Endodermal cell (in vitro differentiated cells): Measurements from ENCODE around the gene TSPAN9. TPM values are rescaled to one million over a fixed set of nuclear protein-coding genes. Genes with fewer than 3 reads are reported as not detected.
A peak's percentile ranks its signal among the peaks of the same experiment; 100 is the strongest.

Experiments used
- DNase-seq: peaks from one replicate; pipeline ENCODE4 v3.0.0-alpha.2; 2017
- H3K27ac ChIP-seq: 2 replicates; pipeline ENCODE4 v1.5.1; 2013; ENCODE audit warnings: mild to moderate bottlenecking, low read depth, low read length, moderate library complexity
- H3K27me3 ChIP-seq: 2 replicates; pipeline ENCODE4 v1.6.1; 2013; ENCODE audit warnings: mild to moderate bottlenecking, low read length, moderate library complexity; ENCODE audit not compliant: insufficient read depth, control insufficient read depth, poor library complexity, severe bottlenecking
- H3K36me3 ChIP-seq: 2 replicates; pipeline ENCODE4 v1.7.0; 2013; ENCODE audit warnings: mild to moderate bottlenecking, low read length, moderate library complexity; ENCODE audit not compliant: control insufficient read depth, insufficient read depth
- H3K4me1 ChIP-seq: one replicate; pipeline ENCODE4 v1.7.0; 2013; ENCODE audit warnings: low read length; ENCODE audit not compliant: control insufficient read depth, insufficient read depth
- H3K4me3 ChIP-seq: 2 replicates; pipeline ENCODE4 v1.5.1; 2013; ENCODE audit warnings: mild to moderate bottlenecking, low read length, moderate library complexity
- H3K9ac ChIP-seq: 2 replicates; pipeline ENCODE4 v1.6.1; 2013; ENCODE audit warnings: mild to moderate bottlenecking, low read length, moderate library complexity; ENCODE audit not compliant: poor library complexity, severe bottlenecking; ENCODE audit errors: extremely low read depth
- H3K9me3 ChIP-seq: 2 replicates; pipeline ENCODE4 v1.6.1; 2013; ENCODE audit warnings: mild to moderate bottlenecking, low read length, moderate library complexity; ENCODE audit not compliant: control insufficient read depth
- H3K27ac Mint-ChIP-seq: 2 replicates; pipeline ENCODE4 v1.8.0; 2020; ENCODE audit warnings: mixed read lengths
- H3K27me3 Mint-ChIP-seq: 2 replicates; pipeline ENCODE4 v1.8.0; 2021; ENCODE audit warnings: mild to moderate bottlenecking, mixed read lengths; ENCODE audit not compliant: insufficient read depth
- H3K36me3 Mint-ChIP-seq: 2 replicates; pipeline ENCODE4 v1.8.0; 2020; ENCODE audit warnings: low read depth, mixed read lengths
- H3K4me1 Mint-ChIP-seq: 2 replicates; pipeline ENCODE4 v1.8.0; 2020; ENCODE audit warnings: mixed read lengths
- H3K4me3 Mint-ChIP-seq: 2 replicates; pipeline ENCODE4 v1.8.0; 2020; ENCODE audit warnings: mild to moderate bottlenecking, moderate library complexity, mixed read lengths
- H3K9me3 Mint-ChIP-seq: 2 replicates; pipeline ENCODE4 v1.8.0; 2020; ENCODE audit warnings: mild to moderate bottlenecking, mixed read lengths
- WGBS, 2 experiments: methylation state at CpG; one replicate each; pipeline versions ENCODE4 v1.1.5 to v1.1.7; 2013; ENCODE audit warnings: missing lambda C conversion rate in 2 of 2, mixed read lengths in 1 of 2; ENCODE audit not compliant: insufficient coverage in 1 of 2, insufficient read length in 1 of 2; 5-methylcytosine and 5-hydroxymethylcytosine counted together
- total RNA-seq, 2 donors: library from RNA; stranded (reverse); fragmentation: NEBNext Ultra II Directional in 1 of 2; extraction: Animal tissue kit (Norgen Biotek cat#: 25700) in 1 of 2; gene quantifications; 2 replicates in 1 of 2; 3 replicates in 1 of 2; pipeline ENCODE4 v1.2.1, GENCODE V29; 2021
- TF ChIP-seq, protein P1 (sequence below): fragments of 200-600 bp; sonication (generic); conservative IDR thresholded peaks from 2 replicates; pipeline ENCODE4 v1.5.0; 2021; ENCODE audit warnings: antibody characterized with exemption, mild to moderate bottlenecking

The TSPAN9 gene
- total RNA-seq, 2 donors from 2014 or later = 31.9 to 80.8 TPM

DNA sequence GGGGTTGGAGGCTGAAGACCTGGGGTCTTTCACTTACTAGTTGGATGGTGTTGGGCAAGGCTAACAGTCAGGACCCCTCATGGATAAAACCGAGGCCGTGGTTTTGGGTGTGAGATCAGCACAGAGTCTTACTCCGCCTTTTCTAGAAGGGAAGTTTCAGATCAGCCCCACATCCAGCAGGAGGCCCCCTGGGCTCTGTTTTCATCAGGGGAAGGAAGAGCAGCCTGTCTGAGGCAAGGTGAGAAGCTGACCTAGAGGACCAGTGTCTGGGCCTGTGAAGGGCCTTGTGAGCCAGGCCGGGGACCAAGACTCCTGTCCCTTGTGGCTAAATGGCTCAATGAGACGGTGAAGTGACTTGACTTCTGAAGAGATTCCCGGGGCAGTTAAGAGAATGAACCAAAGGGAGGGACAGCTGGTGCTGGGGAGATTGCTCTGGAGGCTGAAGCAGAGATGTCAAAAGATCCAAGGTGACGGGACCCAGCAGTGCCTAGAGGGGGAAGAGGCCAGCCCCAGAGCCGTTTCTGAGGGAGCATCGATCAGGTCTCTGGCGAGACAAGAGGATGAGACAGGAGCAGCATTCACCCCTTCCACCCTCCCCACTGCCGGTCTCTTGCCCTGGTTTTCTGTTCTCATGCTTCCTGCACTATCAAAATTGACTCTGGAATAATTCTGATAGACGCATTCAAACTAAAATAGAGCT, 40.1 kb upstream of the TSPAN9 start:
- H3K36me3 ChIP-seq = peaks cover 23% of the 10 kb centered on the region
- TF ChIP-seq, protein P1, sequence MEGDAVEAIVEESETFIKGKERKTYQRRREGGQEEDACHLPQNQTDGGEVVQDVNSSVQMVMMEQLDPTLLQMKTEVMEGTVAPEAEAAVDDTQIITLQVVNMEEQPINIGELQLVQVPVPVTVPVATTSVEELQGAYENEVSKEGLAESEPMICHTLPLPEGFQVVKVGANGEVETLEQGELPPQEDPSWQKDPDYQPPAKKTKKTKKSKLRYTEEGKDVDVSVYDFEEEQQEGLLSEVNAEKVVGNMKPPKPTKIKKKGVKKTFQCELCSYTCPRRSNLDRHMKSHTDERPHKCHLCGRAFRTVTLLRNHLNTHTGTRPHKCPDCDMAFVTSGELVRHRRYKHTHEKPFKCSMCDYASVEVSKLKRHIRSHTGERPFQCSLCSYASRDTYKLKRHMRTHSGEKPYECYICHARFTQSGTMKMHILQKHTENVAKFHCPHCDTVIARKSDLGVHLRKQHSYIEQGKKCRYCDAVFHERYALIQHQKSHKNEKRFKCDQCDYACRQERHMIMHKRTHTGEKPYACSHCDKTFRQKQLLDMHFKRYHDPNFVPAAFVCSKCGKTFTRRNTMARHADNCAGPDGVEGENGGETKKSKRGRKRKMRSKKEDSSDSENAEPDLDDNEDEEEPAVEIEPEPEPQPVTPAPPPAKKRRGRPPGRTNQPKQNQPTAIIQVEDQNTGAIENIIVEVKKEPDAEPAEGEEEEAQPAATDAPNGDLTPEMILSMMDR = no peak
- Mint-ChIP-seq H3K4me1 (peaks cover 17% of the 10 kb centered on the region), H3K27ac (peak overlapping the region; percentile 72), H3K4me3 (no peak overlapping the region), H3K36me3 (peaks cover 33% of the 10 kb centered on the region), H3K9me3 (no peaks in the 10 kb centered on the region), H3K27me3 (no peaks in the 10 kb centered on the region)
- H3K9me3 ChIP-seq = no peaks in the 10 kb centered on the region
- peaks cover 3% of the 10 kb centered on the region for H3K4me1 ChIP-seq
- no peak overlapping the region for H3K27ac ChIP-seq
- H3K9ac ChIP-seq = no peak overlapping the region
- 92 to 95% methylated on average over 7 to 12 of the region's 12 CpGs for WGBS, 2 experiments
- DNase-seq = no peak
- no peak overlapping the region for H3K4me3 ChIP-seq
- H3K27me3 ChIP-seq = no peaks in the 10 kb centered on the region

- TF ChIP-seq, protein P1 = no peak
- no peak for DNase-seq
- H3K9me3 Mint-ChIP-seq = no peaks in the 10 kb centered on the region
- Histone ChIP-seq H3K4me3 (no peak overlapping the region), H3K27me3 (no peaks in the 10 kb centered on the region), H3K9ac (no peak overlapping the region), H3K9me3 (no peaks in the 10 kb centered on the region), H3K36me3 (peaks cover 29% of the 10 kb centered on the region), H3K27ac (no peak overlapping the region), H3K4me1 (peaks cover 5% of the 10 kb centered on the region)
- no peaks in the 10 kb centered on the region for H3K27me3 Mint-ChIP-seq
- H3K36me3 Mint-ChIP-seq = peaks cover 33% of the 10 kb centered on the region
- H3K27ac Mint-ChIP-seq = peak overlapping the region; percentile 37
- 85 to 96% methylated on average over 6 to 7 of the region's 7 CpGs for WGBS, 2 experiments
- peaks cover 17% of the 10 kb centered on the region for H3K4me1 Mint-ChIP-seq
- H3K4me3 Mint-ChIP-seq = no peak overlapping the region
Measured at GRCh38 chr12:3038166-3038565, 39.0 kb upstream of the TSPAN9 start.

DNA sequence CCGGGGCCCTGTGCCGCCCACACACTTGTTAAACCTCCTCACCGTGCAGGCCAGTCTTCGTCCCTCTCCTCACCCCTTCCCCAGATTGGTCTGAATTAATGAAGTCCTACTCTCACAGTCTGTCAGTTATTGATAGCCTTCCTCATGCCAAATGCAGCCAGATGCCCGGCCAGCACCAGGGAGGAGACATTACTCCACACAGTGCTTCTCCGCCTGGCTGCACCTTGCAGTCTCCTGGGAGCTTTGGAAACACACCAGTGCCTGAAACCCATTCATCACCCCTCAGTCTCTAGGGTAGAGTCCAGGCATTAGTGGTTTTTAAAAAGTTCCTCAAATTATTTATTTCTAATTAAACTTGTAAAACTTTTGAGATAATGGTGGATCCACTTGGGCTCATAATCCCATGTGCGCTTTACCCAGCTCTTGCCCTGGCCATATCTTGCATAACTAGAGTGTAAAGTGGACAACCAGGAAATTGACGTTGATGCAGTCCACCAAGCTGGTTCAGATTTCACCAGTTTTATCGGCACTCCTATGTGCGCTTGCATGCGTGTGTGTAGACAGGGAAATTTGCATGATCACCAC, 38.2 kb upstream of the TSPAN9 start:
- Histone ChIP-seq H3K9ac (no peak overlapping the region), H3K27me3 (no peaks in the 10 kb centered on the region), H3K4me3 (no peak overlapping the region), H3K27ac (no peak overlapping the region), H3K36me3 (peaks cover 29% of the 10 kb centered on the region), H3K9me3 (no peaks in the 10 kb centered on the region), H3K4me1 (peaks cover 5% of the 10 kb centered on the region)
- TF ChIP-seq, protein P1 = no peak
- peaks cover 10% of the 10 kb centered on the region for H3K4me1 Mint-ChIP-seq
- no peaks in the 10 kb centered on the region for H3K9me3 Mint-ChIP-seq
- WGBS, 2 experiments = 94 to 98% methylated on average over 7 to 11 of the region's 11 CpGs
- peaks cover 38% of the 10 kb centered on the region for H3K36me3 Mint-ChIP-seq
- no peak overlapping the region for H3K4me3 Mint-ChIP-seq
- no peak overlapping the region for H3K27ac Mint-ChIP-seq
- no peaks in the 10 kb centered on the region for H3K27me3 Mint-ChIP-seq
- no peak for DNase-seq
